Measurements from ENCODE around the gene RAB3IL1. TPM values are rescaled to one million over a fixed set of nuclear protein-coding genes. Genes with fewer than 3 reads are reported as not detected.
A peak's percentile ranks its signal among the peaks of the same experiment; 100 is the strongest.

Gene RAB3IL1
- total and polyA plus RNA-seq, 9 of the 15 experiments (the other 6 are each of a cell fraction or from before 2014, with no cell fraction given): 0.15 to 42.6 (median 15.5) TPM

DNA sequence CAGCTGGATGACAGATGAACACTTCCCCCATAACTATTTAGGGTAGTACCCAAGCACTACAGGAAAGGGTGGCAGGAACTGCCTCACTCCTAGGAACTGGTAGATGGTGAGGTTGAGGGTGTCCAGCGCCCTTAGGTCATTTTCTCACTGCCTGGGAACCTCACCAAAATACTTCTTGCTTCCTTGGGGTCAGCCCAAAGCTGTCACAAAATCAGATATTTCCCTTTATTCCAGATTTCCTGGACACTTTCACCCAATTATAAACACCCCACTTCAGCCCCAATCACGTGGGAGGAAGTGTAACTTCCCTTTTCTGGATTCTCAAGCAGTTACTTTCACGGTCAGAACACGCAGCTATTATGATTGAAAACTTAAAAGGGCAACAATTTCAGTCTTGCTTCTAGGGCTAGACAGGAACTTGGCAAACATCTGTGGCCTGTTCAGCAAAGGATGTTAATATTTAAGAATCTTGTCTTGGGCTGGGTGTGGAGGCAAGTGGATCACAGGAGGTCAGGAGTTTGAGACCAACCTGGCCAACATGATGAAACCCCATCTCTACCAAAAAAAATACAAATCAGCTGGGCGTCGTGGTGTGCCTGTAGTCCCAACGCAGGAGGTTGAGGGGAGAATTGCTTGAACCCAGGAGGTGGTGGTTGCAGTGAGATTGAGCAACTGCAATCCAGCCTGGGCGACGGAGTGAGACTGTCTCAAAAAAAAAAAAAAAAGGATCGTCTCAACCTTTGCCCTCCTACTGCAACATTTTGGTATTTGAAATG, 46.1 kb upstream of the RAB3IL1 start (continued):
- TF ChIP-seq MAZ (CRISPR knock-in tag; conservative IDR thresholded peaks at IDR 0.05 in 1 of 2, IDR thresholded peaks at IDR 0.05 in 1 of 2): peak; percentile 59 to 83; a peak in 2 of 4 replicates
- TF ChIP-seq PHB (CRISPR knock-in tag; IDR thresholded peaks at IDR 0.05): no peak; the same call in none of the 2 replicates
- TF ChIP-seq LCOR (CRISPR knock-in tag; IDR thresholded peaks at IDR 0.05): peak; percentile 65
- peak; percentile 61 for TF ChIP-seq KAT7 (CRISPR knock-in tag; IDR thresholded peaks at IDR 0.05; ENCODE audit: borderline replicate concordance)
- peak in 1 of 2 experiments; percentile 20; a peak in 1 of 4 replicates for TF ChIP-seq NRF1 (conservative IDR thresholded peaks at IDR 0.05 in 1 of 2, IDR thresholded peaks at IDR 0.05 in 1 of 2)
- TF ChIP-seq, protein P1, sequence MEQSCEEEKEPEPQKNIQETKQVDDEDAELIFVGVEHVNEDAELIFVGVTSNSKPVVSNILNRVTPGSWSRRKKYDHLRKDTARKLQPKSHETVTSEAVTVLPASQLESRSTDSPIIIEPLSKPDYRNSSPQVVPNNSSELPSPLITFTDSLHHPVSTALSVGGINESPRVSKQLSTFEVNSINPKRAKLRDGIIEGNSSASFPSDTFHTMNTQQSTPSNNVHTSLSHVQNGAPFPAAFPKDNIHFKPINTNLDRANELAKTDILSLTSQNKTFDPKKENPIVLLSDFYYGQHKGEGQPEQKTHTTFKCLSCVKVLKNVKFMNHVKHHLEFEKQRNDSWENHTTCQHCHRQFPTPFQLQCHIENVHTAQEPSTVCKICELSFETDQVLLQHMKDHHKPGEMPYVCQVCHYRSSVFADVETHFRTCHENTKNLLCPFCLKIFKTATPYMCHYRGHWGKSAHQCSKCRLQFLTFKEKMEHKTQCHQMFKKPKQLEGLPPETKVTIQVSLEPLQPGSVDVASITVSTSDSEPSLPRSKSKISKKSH (CRISPR knock-in tag; IDR thresholded peaks at IDR 0.05): peak; percentile 88
- peak in 1 of 2 experiments; percentile 21; a peak in 2 of 4 replicates for TF ChIP-seq TRIM24 (IDR thresholded peaks at IDR 0.05)
- TF ChIP-seq ETV6 (IDR thresholded peaks at IDR 0.05; ENCODE audit: borderline replicate concordance in 1 of 2, low read depth in 2 of 2, low read length in 1 of 2): peak; percentile 29 to 57; a peak in 2 of 4 replicates
- no peak for TF ChIP-seq ETV6 (CRISPR knock-in tag; IDR thresholded peaks at IDR 0.05; ENCODE audit: borderline replicate concordance)
- TF ChIP-seq ZNF224 (CRISPR knock-in tag; IDR thresholded peaks at IDR 0.05): no peak
- TF ChIP-seq ZNF354B (CRISPR knock-in tag; IDR thresholded peaks at IDR 0.05): peak; percentile 13; the same call in 1 of the 2 replicates
- peak; percentile 24; the same call in 1 of the 2 replicates for TF ChIP-seq SP1 (CRISPR knock-in tag; IDR thresholded peaks at IDR 0.05)
- TF ChIP-seq SMAD3 (CRISPR knock-in tag; conservative IDR thresholded peaks at IDR 0.05): peak; percentile 67
- 0 out of 4 replicates have a peak, but pooled peaks of 1 of the 2 experiments have one; percentile 3 for TF ChIP-seq HDAC1 (IDR thresholded peaks at IDR 0.05)
- TF ChIP-seq, protein P2, sequence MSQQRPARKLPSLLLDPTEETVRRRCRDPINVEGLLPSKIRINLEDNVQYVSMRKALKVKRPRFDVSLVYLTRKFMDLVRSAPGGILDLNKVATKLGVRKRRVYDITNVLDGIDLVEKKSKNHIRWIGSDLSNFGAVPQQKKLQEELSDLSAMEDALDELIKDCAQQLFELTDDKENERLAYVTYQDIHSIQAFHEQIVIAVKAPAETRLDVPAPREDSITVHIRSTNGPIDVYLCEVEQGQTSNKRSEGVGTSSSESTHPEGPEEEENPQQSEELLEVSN (IDR thresholded peaks at IDR 0.05; ENCODE audit: borderline replicate concordance in 1 of 2, extremely low read depth in 1 of 2, insufficient read depth in 1 of 2, insufficient read length in 1 of 2, low read depth in 1 of 2, low read length in 1 of 2, poor library complexity in 1 of 2, severe bottlenecking in 1 of 2): no peak
- peak; percentile 65 for TF ChIP-seq ZNF717 (CRISPR knock-in tag; IDR thresholded peaks at IDR 0.05)
- TF ChIP-seq HDAC2 (IDR thresholded peaks at IDR 0.05): peak; percentile 7; the same call in 1 of the 2 replicates
- 0 out of 2 replicates have a peak, but pooled peaks have one; percentile 4 for TF ChIP-seq MTA1 (IDR thresholded peaks at IDR 0.05; ENCODE audit: borderline replicate concordance)
- TF ChIP-seq ZBED1 (IDR thresholded peaks at IDR 0.05): peak; percentile 93
- peak; percentile 94 for TF ChIP-seq OTX1 (CRISPR knock-in tag; IDR thresholded peaks at IDR 0.05)
- TF ChIP-seq, protein P3, sequence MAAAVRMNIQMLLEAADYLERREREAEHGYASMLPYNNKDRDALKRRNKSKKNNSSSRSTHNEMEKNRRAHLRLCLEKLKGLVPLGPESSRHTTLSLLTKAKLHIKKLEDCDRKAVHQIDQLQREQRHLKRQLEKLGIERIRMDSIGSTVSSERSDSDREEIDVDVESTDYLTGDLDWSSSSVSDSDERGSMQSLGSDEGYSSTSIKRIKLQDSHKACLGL (CRISPR knock-in tag; IDR thresholded peaks at IDR 0.05; ENCODE audit: borderline replicate concordance, poor library complexity, severe bottlenecking): no peak
- TF ChIP-seq FOXM1 (IDR thresholded peaks at IDR 0.05; ENCODE audit: low read depth): no peak
- 0 out of 2 replicates have a peak, but pooled peaks have one; percentile 68 for TF ChIP-seq FOXM1 (CRISPR knock-in tag; IDR thresholded peaks at IDR 0.05; ENCODE audit: low read depth)
- TF ChIP-seq NFATC3 (IDR thresholded peaks at IDR 0.05): peak; percentile 73; the same call in 1 of the 2 replicates

Data from K562 (cell line).